ENCODE results near the gene HOXD12. TPM values are rescaled to one million over a fixed set of nuclear protein-coding genes. Genes with fewer than 3 reads are reported as not detected.

HOXD12 gene
- total RNA-seq, 3 donors from 2014 or later (not counting 1 experiment from before 2014, with no cell fraction given), result not detected

DNA sequence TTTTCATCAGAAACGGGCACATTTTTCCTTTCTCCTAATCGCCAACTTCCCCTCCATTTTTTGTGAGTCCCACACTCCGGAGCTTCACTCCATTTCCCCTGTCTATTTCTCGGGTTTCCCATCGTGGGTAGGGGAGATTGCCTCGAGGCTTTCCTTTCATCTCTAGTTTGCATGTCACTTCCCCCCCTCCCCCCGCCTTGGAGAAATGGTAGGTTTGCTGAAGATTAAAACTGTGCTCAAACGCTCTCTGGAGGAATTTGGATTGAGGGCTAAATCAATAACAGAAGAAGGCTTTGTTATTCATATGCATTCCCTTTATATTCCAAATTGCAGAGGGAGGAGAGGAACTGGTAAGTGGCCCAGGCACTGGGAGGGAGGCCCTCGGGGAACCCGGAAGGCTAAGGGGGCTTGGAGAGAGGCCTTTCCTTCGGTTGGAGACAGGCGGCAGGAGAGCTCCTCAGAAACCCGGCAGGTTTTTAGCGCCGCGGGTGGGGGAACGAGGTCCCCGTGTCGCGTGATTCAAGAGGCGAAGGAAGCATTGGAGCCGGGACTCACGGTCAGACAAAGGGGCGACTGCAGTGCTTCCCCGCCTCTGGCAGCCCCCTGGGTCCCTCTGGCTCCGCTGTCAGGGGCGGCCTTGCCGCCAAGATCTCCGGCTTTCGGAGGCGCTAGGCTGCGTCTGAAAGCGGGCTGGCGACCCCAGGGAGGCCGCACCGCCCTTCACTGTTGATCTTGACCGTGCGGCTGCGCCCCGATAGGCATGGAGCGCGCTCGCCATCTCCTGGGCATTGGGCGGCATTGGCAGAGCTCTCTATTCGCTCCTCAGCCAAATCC, 2.4 kb upstream of the HOXD12 start:
- intact Hi-C loops (cut with micrococcal nuclease), result loop anchor here (1.0 to 5.0 kb wide), 5 partner anchors 407 to 845 kb away; no protein-coding TSS in a partner anchor
- H3K27ac Mint-ChIP-seq, result peak overlapping the region in 1 of 2 donors; percentile 7
- Histone ChIP-seq H3K27me3 (ENCODE audit: control insufficient read depth, insufficient read depth, low read length) (peaks cover 89% of the 10 kb centered on the region), H3K36me3 (ENCODE audit: control insufficient read depth, insufficient read depth, low read length) (no peaks in the 10 kb centered on the region), H3K27ac (ENCODE audit: low read length) (no peak overlapping the region), H3K4me3 (ENCODE audit: low read length) (peak overlapping the region; percentile 34), H3K4me1 (ENCODE audit: control insufficient read depth, insufficient read depth, low read length) (peaks cover 24% of the 10 kb centered on the region), H3K9me3 (ENCODE audit: control insufficient read depth, insufficient read depth, low read length) (peaks cover 6% of the 10 kb centered on the region)
- DNase-seq, result peak; percentile 50 to 77
- ATAC-seq, result peak; percentile 79 to 90 (median 87)
- under 1% methylated on average over 40 of the region's 45 CpGs for WGBS (ENCODE audit: insufficient coverage)
- H3K4me3 Mint-ChIP-seq, result peak overlapping the region; percentile 84
- peaks cover 72 to 73% of the 10 kb centered on the region in 2 donors for H3K27me3 Mint-ChIP-seq (ENCODE audit: low read depth in 2 of 2)
- peaks cover 18 to 28% of the 10 kb centered on the region in 2 donors for H3K4me1 Mint-ChIP-seq
- no peaks in the 10 kb centered on the region for H3K9me3 Mint-ChIP-seq
- TF ChIP-seq, protein P1, sequence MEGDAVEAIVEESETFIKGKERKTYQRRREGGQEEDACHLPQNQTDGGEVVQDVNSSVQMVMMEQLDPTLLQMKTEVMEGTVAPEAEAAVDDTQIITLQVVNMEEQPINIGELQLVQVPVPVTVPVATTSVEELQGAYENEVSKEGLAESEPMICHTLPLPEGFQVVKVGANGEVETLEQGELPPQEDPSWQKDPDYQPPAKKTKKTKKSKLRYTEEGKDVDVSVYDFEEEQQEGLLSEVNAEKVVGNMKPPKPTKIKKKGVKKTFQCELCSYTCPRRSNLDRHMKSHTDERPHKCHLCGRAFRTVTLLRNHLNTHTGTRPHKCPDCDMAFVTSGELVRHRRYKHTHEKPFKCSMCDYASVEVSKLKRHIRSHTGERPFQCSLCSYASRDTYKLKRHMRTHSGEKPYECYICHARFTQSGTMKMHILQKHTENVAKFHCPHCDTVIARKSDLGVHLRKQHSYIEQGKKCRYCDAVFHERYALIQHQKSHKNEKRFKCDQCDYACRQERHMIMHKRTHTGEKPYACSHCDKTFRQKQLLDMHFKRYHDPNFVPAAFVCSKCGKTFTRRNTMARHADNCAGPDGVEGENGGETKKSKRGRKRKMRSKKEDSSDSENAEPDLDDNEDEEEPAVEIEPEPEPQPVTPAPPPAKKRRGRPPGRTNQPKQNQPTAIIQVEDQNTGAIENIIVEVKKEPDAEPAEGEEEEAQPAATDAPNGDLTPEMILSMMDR (IDR thresholded peaks at IDR 0.05), result peak; percentile 72
- peaks cover 6% of the 10 kb centered on the region for H3K36me3 Mint-ChIP-seq

DNA sequence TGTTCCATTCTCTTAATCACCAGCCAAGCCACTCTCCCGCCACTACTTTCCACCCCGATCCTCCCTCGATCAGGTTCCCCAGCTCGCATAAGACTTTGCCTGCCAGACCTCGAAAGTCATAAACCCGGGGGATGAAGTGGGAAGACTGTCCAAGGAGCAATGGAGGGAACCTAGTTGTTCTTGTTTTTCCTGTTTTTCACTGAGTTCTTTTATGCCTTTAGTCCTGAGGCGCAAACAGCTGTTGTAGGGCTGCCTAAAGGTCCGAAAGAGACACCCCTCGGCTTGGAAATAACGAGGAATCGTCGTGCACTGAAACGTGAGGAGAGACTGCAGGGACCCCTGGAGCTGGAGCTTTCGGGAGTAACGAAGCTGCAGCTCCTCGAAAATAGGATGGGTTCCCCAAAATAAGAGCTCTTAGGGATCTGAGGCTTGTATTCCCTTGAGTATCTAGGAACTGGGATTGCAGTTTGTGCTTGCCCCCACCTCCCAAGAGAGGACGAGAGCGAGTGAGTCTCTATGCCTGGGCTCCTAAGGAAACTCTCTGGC, 1.7 kb upstream of the HOXD12 start:
- Histone ChIP-seq H3K27me3 (ENCODE audit: control insufficient read depth, insufficient read depth, low read length) (peaks cover 96% of the 10 kb centered on the region), H3K4me3 (ENCODE audit: low read length) (peak overlapping the region; percentile 34), H3K27ac (ENCODE audit: low read length) (no peak overlapping the region), H3K9me3 (ENCODE audit: control insufficient read depth, insufficient read depth, low read length) (peaks cover 6% of the 10 kb centered on the region), H3K36me3 (ENCODE audit: control insufficient read depth, insufficient read depth, low read length) (no peaks in the 10 kb centered on the region), H3K4me1 (ENCODE audit: control insufficient read depth, insufficient read depth, low read length) (peaks cover 24% of the 10 kb centered on the region)
- Mint-ChIP-seq H3K27ac (peak overlapping the region in 1 of 2 donors; percentile 7), H3K36me3 (peaks cover 6% of the 10 kb centered on the region), H3K4me3 (peak overlapping the region; percentile 84), H3K4me1 (peaks cover 18 to 27% of the 10 kb centered on the region in 2 donors), H3K27me3 (ENCODE audit: low read depth in 2 of 2) (peaks cover 79 to 80% of the 10 kb centered on the region in 2 donors), H3K9me3 (no peaks in the 10 kb centered on the region)
- TF ChIP-seq, protein P1 (IDR thresholded peaks at IDR 0.05), result no peak
- WGBS (ENCODE audit: insufficient coverage), result 4% methylated on average over 17 of the region's 18 CpGs
- intact Hi-C loops (cut with micrococcal nuclease), result loop anchor here (1.0 to 5.0 kb wide), 5 partner anchors 408 to 846 kb away; no protein-coding TSS in a partner anchor
- ATAC-seq (no peak), DNase-seq (no peak)

DNA sequence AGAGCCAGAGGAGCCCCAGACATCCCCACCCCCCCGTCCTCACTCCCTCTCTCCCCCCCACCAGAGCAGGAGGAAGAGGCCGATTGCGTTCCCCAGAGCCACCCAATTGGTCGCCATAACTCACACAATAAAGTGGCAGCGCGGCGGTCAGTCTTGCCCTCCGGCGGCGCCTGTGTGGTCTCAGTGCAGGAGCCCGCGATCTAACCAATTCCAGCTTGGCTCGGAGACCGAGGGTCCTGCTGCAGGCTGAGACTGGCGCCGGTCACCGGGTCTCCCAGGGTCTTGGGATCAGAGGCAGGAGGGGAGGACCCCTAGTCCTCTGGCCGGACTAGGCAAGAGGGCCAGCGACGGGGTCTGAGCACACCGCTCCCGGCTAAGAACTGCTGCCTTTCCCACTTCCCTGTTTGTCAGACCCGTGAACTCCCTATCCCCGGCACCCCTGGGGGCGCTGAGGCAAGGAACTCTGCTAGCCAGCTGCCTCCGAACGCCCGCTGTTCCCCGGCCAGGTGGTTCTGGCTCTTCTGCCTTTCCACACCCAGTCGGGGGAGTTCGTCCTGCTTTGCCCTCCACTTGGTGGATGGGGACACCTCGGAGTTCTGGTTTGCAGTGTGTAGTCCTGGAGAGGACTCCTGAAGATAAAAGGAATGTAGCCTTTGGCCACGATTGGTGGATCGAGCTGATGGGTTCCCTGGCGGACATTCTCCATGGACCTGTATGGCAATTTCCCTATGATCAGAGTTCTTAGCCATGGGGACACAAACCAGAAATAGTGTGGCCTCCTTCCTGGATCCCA, 1.0 kb upstream of the HOXD12 start:
- Mint-ChIP-seq H3K27me3 (ENCODE audit: low read depth in 2 of 2) (peaks cover 78 to 80% of the 10 kb centered on the region in 2 donors), H3K4me3 (peak overlapping the region; percentile 25), H3K4me1 (peaks cover 18 to 22% of the 10 kb centered on the region in 2 donors), H3K9me3 (no peaks in the 10 kb centered on the region), H3K36me3 (peaks cover 6% of the 10 kb centered on the region), H3K27ac (no peak overlapping the region)
- TF ChIP-seq, protein P1 (IDR thresholded peaks at IDR 0.05), result no peak
- DNase-seq (no peak), ATAC-seq (no peak)
- Histone ChIP-seq H3K4me1 (ENCODE audit: control insufficient read depth, insufficient read depth, low read length) (peaks cover 18% of the 10 kb centered on the region), H3K27ac (ENCODE audit: low read length) (no peak overlapping the region), H3K4me3 (ENCODE audit: low read length) (no peak overlapping the region), H3K36me3 (ENCODE audit: control insufficient read depth, insufficient read depth, low read length) (no peaks in the 10 kb centered on the region), H3K27me3 (ENCODE audit: control insufficient read depth, insufficient read depth, low read length) (peaks cover 94% of the 10 kb centered on the region), H3K9me3 (ENCODE audit: control insufficient read depth, insufficient read depth, low read length) (peaks cover 6% of the 10 kb centered on the region)
- intact Hi-C loops (cut with micrococcal nuclease), result loop anchor here (5.0 kb wide), 1 partner anchor 846 kb away; no protein-coding TSS in a partner anchor
- 7% methylated on average over 35 of the region's 35 CpGs for WGBS (ENCODE audit: insufficient coverage)
